ENCODE data around the gene HMCES. TPM values are rescaled to one million over a fixed set of nuclear protein-coding genes. Genes with fewer than 3 reads are reported as not detected.

HMCES gene
- total and polyA plus RNA-seq, 5 donors from 2014 or later, result 64.1 to 115 (median 91.2) TPM

DNA sequence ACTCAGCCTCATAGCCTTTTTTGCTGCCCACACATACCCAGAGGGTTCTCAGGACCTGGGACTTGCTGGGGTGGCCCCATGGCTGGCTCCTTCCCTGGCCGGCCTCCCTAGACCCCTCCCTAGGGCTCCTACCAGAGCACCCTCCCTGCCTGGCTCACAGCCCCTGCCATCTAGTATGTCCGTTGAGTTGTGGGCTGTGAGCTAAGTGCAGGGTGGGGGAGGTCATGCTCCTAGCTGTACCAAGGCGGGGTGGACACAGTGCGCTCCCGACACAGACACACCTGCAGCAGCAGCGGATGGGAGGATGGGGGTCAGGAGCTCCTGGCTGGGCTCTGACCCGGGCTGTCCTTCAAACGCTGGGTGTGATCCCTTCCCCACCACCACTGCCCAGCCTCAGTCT is 41.6 kb downstream of the HMCES start:
- peaks cover 0 to 9% (median 0%) of the 10 kb centered on the region in 4 donors for H3K4me1 Mint-ChIP-seq
- peaks cover 8% of the 10 kb centered on the region for H3K4me1 ChIP-seq (ENCODE audit: control insufficient read depth, insufficient read depth, low read length, poor library complexity, severe bottlenecking)
- DNase-seq, result no peak

DNA sequence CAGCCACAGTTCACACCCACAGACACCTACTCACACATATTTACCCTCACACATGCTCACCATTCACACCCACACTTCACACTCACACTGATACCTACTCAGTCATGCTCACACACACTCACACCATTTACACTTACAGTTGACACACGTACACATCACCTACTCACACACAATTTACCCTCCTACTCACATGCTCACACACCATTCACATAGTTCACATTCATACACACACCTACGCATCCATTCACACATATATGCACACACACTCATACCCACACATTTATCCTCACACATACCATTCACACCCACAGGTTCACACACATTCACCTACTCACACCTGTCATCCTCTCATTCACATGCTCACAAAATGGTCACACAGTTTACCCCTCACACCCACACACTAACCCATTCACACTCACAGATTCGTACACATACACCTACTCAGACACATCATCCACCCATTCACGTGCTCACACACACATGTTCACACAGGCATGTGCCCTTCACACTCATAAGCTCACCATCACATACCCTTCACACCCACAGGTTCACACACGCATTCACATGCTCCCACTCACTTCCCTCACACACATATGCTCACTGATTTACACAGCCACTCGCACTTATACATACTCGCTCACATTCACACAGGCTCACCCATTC is 42.3 kb downstream of the HMCES start:
- no peaks in the 10 kb centered on the region for H3K9me3 Mint-ChIP-seq
- Histone ChIP-seq H3K36me3 (ENCODE audit: control insufficient read depth, insufficient read depth, low read length) (no peaks in the 10 kb centered on the region), H3K27me3 (ENCODE audit: control insufficient read depth, insufficient read depth, low read length) (no peaks in the 10 kb centered on the region), H3K4me3 (ENCODE audit: low read depth, low read length) (no peak overlapping the region), H3K9me3 (ENCODE audit: control insufficient read depth in 2 of 2, low read length in 2 of 2) (no peaks in the 10 kb centered on the region), H3K27ac (ENCODE audit: insufficient read depth, low read length, poor library complexity, severe bottlenecking) (no peak overlapping the region), H3K4me1 (ENCODE audit: control insufficient read depth, insufficient read depth, low read length, poor library complexity, severe bottlenecking) (peaks cover 8% of the 10 kb centered on the region)
- H3K4me1 Mint-ChIP-seq, result peaks cover 0 to 9% (median 0%) of the 10 kb centered on the region in 4 donors
- no peak overlapping the region for H3K4me3 Mint-ChIP-seq
- peaks cover 4% of the 10 kb centered on the region for H3K27me3 Mint-ChIP-seq
- DNase-seq (no peak), ATAC-seq (ENCODE audit: low read depth in 2 of 2) (no peak)
- H3K36me3 Mint-ChIP-seq, result no peaks in the 10 kb centered on the region
- H3K27ac Mint-ChIP-seq, result no peak overlapping the region

More for the DNA sequence above, 41.6 kb downstream of the HMCES start:
- peaks cover 4% of the 10 kb centered on the region for H3K27me3 Mint-ChIP-seq
- Histone ChIP-seq H3K27ac (ENCODE audit: insufficient read depth, low read length, poor library complexity, severe bottlenecking) (no peak overlapping the region), H3K27me3 (ENCODE audit: control insufficient read depth, insufficient read depth, low read length) (no peaks in the 10 kb centered on the region), H3K4me3 (ENCODE audit: low read depth, low read length) (no peak overlapping the region), H3K36me3 (ENCODE audit: control insufficient read depth, insufficient read depth, low read length) (no peaks in the 10 kb centered on the region), H3K9me3 (ENCODE audit: control insufficient read depth in 2 of 2, low read length in 2 of 2) (no peaks in the 10 kb centered on the region)
- no peak for ATAC-seq (ENCODE audit: low read depth in 2 of 2)
- H3K4me3 Mint-ChIP-seq, result no peak overlapping the region
- peak overlapping the region in 1 of 3 donors; percentile 31 for H3K27ac Mint-ChIP-seq
- no peaks in the 10 kb centered on the region for H3K36me3 Mint-ChIP-seq
- H3K9me3 Mint-ChIP-seq, result no peaks in the 10 kb centered on the region

DNA sequence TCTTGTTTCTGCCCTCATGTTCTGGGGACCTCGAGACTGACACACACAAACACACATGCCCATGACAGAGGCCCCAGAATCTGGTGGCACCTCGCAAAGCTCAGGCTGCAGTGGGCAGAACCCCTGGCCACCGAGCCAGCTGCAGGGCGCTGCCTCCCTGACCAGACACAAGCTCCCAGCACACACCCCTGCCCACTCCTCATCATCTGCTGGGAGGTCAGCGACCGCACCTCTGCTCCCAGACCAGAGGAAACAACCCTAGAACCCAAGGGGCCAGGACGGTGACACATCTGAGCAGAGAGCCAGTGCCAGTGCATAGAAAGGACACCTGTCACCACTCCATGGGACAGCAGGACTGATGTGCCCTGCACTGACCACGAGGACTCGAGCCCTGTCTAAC is 43.2 kb downstream of the HMCES start:
- Mint-ChIP-seq H3K4me1 (peaks cover 0 to 7% (median 0%) of the 10 kb centered on the region in 4 donors), H3K4me3 (no peak overlapping the region), H3K36me3 (no peaks in the 10 kb centered on the region), H3K9me3 (no peaks in the 10 kb centered on the region), H3K27ac (no peak overlapping the region), H3K27me3 (peaks cover 4% of the 10 kb centered on the region)
- Histone ChIP-seq H3K27me3 (ENCODE audit: control insufficient read depth, insufficient read depth, low read length) (no peaks in the 10 kb centered on the region), H3K4me3 (ENCODE audit: low read depth, low read length) (no peak overlapping the region), H3K9me3 (ENCODE audit: control insufficient read depth in 2 of 2, low read length in 2 of 2) (no peaks in the 10 kb centered on the region), H3K4me1 (ENCODE audit: control insufficient read depth, insufficient read depth, low read length, poor library complexity, severe bottlenecking) (peaks cover 5% of the 10 kb centered on the region), H3K27ac (ENCODE audit: insufficient read depth, low read length, poor library complexity, severe bottlenecking) (no peak overlapping the region), H3K36me3 (ENCODE audit: control insufficient read depth, insufficient read depth, low read length) (no peaks in the 10 kb centered on the region)
- no peak for ATAC-seq (ENCODE audit: low read depth in 2 of 2)
- no peak for DNase-seq

DNA sequence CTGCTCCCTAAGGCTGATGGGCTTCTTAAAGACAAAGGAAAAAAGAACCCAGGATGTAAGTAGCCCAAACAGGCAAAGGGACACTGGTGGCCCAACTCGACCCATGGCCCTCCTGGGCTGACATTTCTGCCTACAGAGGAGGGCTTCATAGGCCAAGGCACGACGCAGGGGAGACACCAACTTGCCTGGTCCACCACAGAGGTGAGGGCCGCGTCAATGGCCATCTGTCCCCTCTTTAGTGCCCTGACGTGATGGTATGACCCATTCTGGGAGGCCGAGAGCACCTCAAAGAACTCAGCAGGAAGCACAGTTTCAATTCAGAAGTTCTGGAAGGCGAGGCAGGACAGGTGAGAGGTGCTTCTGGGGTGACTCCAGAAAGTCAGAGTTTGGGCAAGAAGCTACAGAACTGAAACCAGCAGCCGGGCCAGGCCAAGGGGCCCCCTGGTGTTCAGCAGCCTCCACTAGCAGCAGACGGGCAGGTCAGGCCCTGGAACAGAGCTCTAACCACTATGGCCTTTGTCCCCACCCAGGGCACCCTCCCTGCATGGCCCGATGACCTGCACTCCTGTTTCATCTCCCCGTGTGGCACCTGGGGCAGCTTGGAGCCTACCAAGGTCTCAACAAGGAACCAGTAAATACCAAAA is 45.1 kb downstream of the HMCES start:
- no peak overlapping the region for H3K27ac Mint-ChIP-seq
- H3K27me3 Mint-ChIP-seq, result no peaks in the 10 kb centered on the region
- H3K36me3 ChIP-seq (ENCODE audit: control insufficient read depth, insufficient read depth, low read length), result no peaks in the 10 kb centered on the region
- no peaks in the 10 kb centered on the region for H3K9me3 Mint-ChIP-seq
- H3K27ac ChIP-seq (ENCODE audit: insufficient read depth, low read length, poor library complexity, severe bottlenecking), result no peak overlapping the region
- ATAC-seq (ENCODE audit: low read depth in 2 of 2), result peak in 1 of 2 donors; percentile 40
- no peaks in the 10 kb centered on the region for H3K4me1 ChIP-seq (ENCODE audit: control insufficient read depth, insufficient read depth, low read length, poor library complexity, severe bottlenecking)
- no peaks in the 10 kb centered on the region for H3K36me3 Mint-ChIP-seq
- H3K4me3 Mint-ChIP-seq, result no peak overlapping the region
- H3K4me1 Mint-ChIP-seq, result no peaks in the 10 kb centered on the region
- H3K9me3 ChIP-seq (ENCODE audit: control insufficient read depth in 2 of 2, low read length in 2 of 2), result no peaks in the 10 kb centered on the region
- no peak overlapping the region for H3K4me3 ChIP-seq (ENCODE audit: low read depth, low read length)
- H3K27me3 ChIP-seq (ENCODE audit: control insufficient read depth, insufficient read depth, low read length), result no peaks in the 10 kb centered on the region
- peak in 1 of 3 donors; percentile 35 for DNase-seq

DNA sequence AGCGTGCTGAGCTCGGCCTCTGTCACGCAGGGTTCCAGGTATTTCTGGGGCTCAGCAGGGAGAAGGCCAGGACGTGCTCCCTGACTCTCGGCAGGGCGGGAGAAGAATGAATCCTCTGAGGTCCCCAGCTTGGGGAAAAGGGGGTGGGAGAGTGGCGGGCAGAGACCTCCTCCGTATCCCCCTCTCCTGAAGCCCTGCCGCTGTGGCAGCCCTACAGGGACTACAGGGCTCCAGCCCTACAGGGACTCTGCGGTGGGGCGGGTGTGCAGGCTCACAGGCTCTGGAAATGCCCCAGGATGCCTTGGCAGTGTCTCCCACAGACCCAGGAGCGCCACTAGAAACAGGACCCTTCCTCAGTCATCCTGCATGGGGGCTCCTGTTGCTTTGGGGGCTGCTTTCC is 46.2 kb downstream of the HMCES start:
- Histone ChIP-seq H3K9me3 (ENCODE audit: control insufficient read depth in 2 of 2, low read length in 2 of 2) (no peaks in the 10 kb centered on the region), H3K27ac (ENCODE audit: insufficient read depth, low read length, poor library complexity, severe bottlenecking) (no peak overlapping the region), H3K36me3 (ENCODE audit: control insufficient read depth, insufficient read depth, low read length) (no peaks in the 10 kb centered on the region), H3K4me1 (ENCODE audit: control insufficient read depth, insufficient read depth, low read length, poor library complexity, severe bottlenecking) (no peaks in the 10 kb centered on the region), H3K27me3 (ENCODE audit: control insufficient read depth, insufficient read depth, low read length) (no peaks in the 10 kb centered on the region), H3K4me3 (ENCODE audit: low read depth, low read length) (no peak overlapping the region)
- Mint-ChIP-seq H3K27me3 (no peaks in the 10 kb centered on the region), H3K4me3 (no peak overlapping the region), H3K9me3 (no peaks in the 10 kb centered on the region), H3K27ac (no peak overlapping the region), H3K4me1 (no peaks in the 10 kb centered on the region), H3K36me3 (no peaks in the 10 kb centered on the region)
- ATAC-seq (ENCODE audit: low read depth in 2 of 2), result no peak
- DNase-seq, result no peak

DNA sequence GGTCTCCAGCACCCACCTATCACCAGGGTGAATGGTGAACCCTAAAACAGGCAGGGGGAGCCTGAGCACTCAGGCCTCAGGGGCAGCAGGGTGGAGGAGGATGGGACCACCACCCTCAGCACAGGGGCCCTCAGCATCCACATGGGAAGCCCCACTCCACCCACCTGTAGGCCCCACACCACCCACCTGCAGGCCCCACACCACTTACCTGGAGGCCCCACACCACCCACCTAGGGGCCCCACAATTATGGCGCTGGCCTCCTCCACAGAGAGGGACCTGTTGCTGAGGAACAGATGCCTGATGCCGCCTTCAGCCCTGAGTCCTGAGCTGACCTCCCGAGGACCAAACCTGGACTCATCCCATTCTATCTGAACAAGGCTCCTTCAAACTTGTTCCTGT is 46.7 kb downstream of the HMCES start:
- Histone ChIP-seq H3K27ac (ENCODE audit: insufficient read depth, low read length, poor library complexity, severe bottlenecking) (no peak overlapping the region), H3K36me3 (ENCODE audit: control insufficient read depth, insufficient read depth, low read length) (no peaks in the 10 kb centered on the region), H3K4me3 (ENCODE audit: low read depth, low read length) (no peak overlapping the region), H3K9me3 (ENCODE audit: control insufficient read depth in 2 of 2, low read length in 2 of 2) (no peaks in the 10 kb centered on the region), H3K27me3 (ENCODE audit: control insufficient read depth, insufficient read depth, low read length) (no peaks in the 10 kb centered on the region), H3K4me1 (ENCODE audit: control insufficient read depth, insufficient read depth, low read length, poor library complexity, severe bottlenecking) (no peaks in the 10 kb centered on the region)
- DNase-seq, result no peak
- Mint-ChIP-seq H3K27me3 (no peaks in the 10 kb centered on the region), H3K4me1 (no peaks in the 10 kb centered on the region), H3K36me3 (no peaks in the 10 kb centered on the region), H3K4me3 (no peak overlapping the region), H3K27ac (no peak overlapping the region), H3K9me3 (no peaks in the 10 kb centered on the region)
- ATAC-seq (ENCODE audit: low read depth in 2 of 2), result no peak

DNA sequence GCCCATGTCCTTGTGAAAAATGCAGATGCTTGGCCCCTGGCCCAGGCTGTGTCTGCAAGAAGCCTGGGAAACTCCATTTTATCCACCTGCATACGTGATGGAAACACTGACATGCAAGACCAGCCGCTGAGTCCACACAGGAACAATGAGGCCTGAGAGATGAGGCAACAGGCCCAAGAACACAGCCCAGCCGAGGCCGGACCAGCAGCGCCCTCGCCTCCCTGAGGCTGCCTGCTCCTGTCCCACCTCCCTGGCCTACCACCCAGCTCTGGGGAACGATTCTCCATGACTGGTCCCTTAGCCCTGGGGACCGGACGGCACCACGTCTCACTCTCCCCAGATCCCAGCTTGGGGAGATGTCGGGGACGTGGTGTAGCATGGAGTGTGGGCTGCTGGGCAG is 47.5 kb downstream of the HMCES start:
- no peaks in the 10 kb centered on the region for H3K36me3 ChIP-seq (ENCODE audit: control insufficient read depth, insufficient read depth, low read length)
- DNase-seq (no peak), ATAC-seq (ENCODE audit: low read depth in 2 of 2) (no peak)
- Mint-ChIP-seq H3K27ac (no peak overlapping the region), H3K4me3 (no peak overlapping the region), H3K36me3 (no peaks in the 10 kb centered on the region), H3K9me3 (no peaks in the 10 kb centered on the region), H3K4me1 (no peaks in the 10 kb centered on the region), H3K27me3 (no peaks in the 10 kb centered on the region)
- H3K4me3 ChIP-seq (ENCODE audit: low read depth, low read length), result no peak overlapping the region
- no peak overlapping the region for H3K27ac ChIP-seq (ENCODE audit: insufficient read depth, low read length, poor library complexity, severe bottlenecking)
- no peaks in the 10 kb centered on the region for H3K4me1 ChIP-seq (ENCODE audit: control insufficient read depth, insufficient read depth, low read length, poor library complexity, severe bottlenecking)
- H3K9me3 ChIP-seq (ENCODE audit: control insufficient read depth in 2 of 2, low read length in 2 of 2), result no peaks in the 10 kb centered on the region
- H3K27me3 ChIP-seq (ENCODE audit: control insufficient read depth, insufficient read depth, low read length), result no peaks in the 10 kb centered on the region

DNA sequence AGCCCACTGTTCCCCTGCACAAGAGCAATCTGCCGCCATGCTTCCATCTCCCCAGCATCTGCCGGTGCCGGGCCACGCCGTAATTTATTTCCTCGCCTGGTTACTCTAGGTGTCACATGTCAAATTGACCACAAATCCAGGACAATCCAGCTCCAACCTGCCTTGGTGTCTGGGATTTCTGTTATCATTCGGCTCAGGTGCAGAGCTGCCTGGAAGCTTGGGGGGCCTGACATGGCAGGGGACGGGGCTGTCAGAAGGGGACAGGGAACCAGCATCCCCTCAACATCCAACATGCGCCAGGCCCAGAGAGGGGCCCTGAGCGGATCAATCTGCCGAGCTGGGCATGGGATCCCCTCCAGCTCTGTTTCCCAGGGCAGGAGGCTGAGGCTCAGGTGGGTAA is 47.9 kb downstream of the HMCES start:
- no peak for DNase-seq
- H3K27me3 ChIP-seq (ENCODE audit: control insufficient read depth, insufficient read depth, low read length), result no peaks in the 10 kb centered on the region
- no peaks in the 10 kb centered on the region for H3K36me3 ChIP-seq (ENCODE audit: control insufficient read depth, insufficient read depth, low read length)
- H3K27ac ChIP-seq (ENCODE audit: insufficient read depth, low read length, poor library complexity, severe bottlenecking), result no peak overlapping the region
- no peak overlapping the region for H3K4me3 ChIP-seq (ENCODE audit: low read depth, low read length)
- no peaks in the 10 kb centered on the region for H3K9me3 ChIP-seq (ENCODE audit: control insufficient read depth in 2 of 2, low read length in 2 of 2)
- Mint-ChIP-seq H3K27ac (no peak overlapping the region), H3K4me3 (no peak overlapping the region), H3K36me3 (no peaks in the 10 kb centered on the region), H3K4me1 (no peaks in the 10 kb centered on the region), H3K9me3 (no peaks in the 10 kb centered on the region), H3K27me3 (peaks cover 3% of the 10 kb centered on the region)
- no peak for ATAC-seq (ENCODE audit: low read depth in 2 of 2)
- no peaks in the 10 kb centered on the region for H3K4me1 ChIP-seq (ENCODE audit: control insufficient read depth, insufficient read depth, low read length, poor library complexity, severe bottlenecking)
